HepG2 (cell line): Measurements from ENCODE around the gene DHRS4L2. TPM values are rescaled to one million over a fixed set of nuclear protein-coding genes. Genes with fewer than 3 reads are reported as not detected.

Source experiments
- KLF9 ChIP-seq: IDR thresholded peaks from 2 replicates; pipeline ENCODE4 v1.6.1; 2016; ENCODE audit warnings: low read depth
- MLXIP ChIP-seq: sonication (generic); formaldehyde crosslinking; IDR thresholded peaks from 2 replicates; pipeline ENCODE4 v1.9.0; 2021; ENCODE audit warnings: missing genetic modification reagents, borderline replicate concordance
- PLRG1 ChIP-seq: fragments of 450-650 bp; conservative IDR thresholded peaks from 2 replicates; pipeline ENCODE4 v1.6.1; 2016
- ZNF496 ChIP-seq: sonication (generic); formaldehyde crosslinking; IDR thresholded peaks from 2 replicates; pipeline ENCODE4 v1.8.1; 2023; ENCODE audit warnings: mild to moderate bottlenecking, moderate library complexity, missing genetic modification reagents; ENCODE audit not compliant: insufficient replicate concordance
- polyA plus RNA-seq, 8 experiments: library from polyadenylated mRNA; depleted of rRNA in 3 of 8; stranded (reverse) in 7 of 8; unstranded in 1 of 8; fragments of >200 nt; fragmentation: Illumina TruSeq in 4 of 8; extraction: Trizol in 4 of 8; gene quantifications; 2 replicates each; pipeline versions ENCODE4 v1.2.1 to v1.2.3, GENCODE V29; 2011 to 2016; ENCODE audit warnings: low read depth in 4 of 8, missing spikeins in 1 of 8, mixed read lengths in 1 of 8; ENCODE audit not compliant: insufficient read depth in 1 of 8
- total RNA-seq, 5 experiments: library from RNA; depleted of rRNA; stranded (reverse); fragments of >200 nt; fragmentation: Illumina TruSeq; extraction: Trizol; gene quantifications; 2 replicates each; pipeline ENCODE4 v1.2.3, GENCODE V29; 2016; ENCODE audit warnings: low read depth in 1 of 5
- TF ChIP-seq, protein P1 (sequence below): IDR thresholded peaks from 2 replicates; pipeline ENCODE4 v1.6.1; 2018; ENCODE audit warnings: missing genetic modification reagents
- TF ChIP-seq, protein P2 (sequence below): IDR thresholded peaks from 2 replicates; pipeline ENCODE4 v1.6.1; 2016; ENCODE audit warnings: missing biosample characterization, missing genetic modification reagents, low read depth
- TF ChIP-seq, protein P3 (sequence below): sonication (generic); formaldehyde crosslinking; IDR thresholded peaks from 2 replicates; pipeline ENCODE4 v1.5.0; 2020; ENCODE audit warnings: missing genetic modification reagents
- TF ChIP-seq, protein P4 (sequence below), 2 experiments: fragments of 450-650 bp in 1 of 2; sonication (generic) in 1 of 2; formaldehyde crosslinking in 1 of 2; IDR thresholded peaks; 2 replicates each; pipeline versions ENCODE4 v1.6.1 to v1.8.0; 2016 to 2022; ENCODE audit warnings: antibody characterized with exemption in 1 of 2, mild to moderate bottlenecking in 1 of 2, missing genetic modification reagents in 1 of 2

The DHRS4L2 gene
- total and polyA plus RNA-seq, 2 of the 13 experiments (the other 11 are each of a cell fraction or from before 2014, with no cell fraction given), result 24.7 to 38.2 TPM

DNA sequence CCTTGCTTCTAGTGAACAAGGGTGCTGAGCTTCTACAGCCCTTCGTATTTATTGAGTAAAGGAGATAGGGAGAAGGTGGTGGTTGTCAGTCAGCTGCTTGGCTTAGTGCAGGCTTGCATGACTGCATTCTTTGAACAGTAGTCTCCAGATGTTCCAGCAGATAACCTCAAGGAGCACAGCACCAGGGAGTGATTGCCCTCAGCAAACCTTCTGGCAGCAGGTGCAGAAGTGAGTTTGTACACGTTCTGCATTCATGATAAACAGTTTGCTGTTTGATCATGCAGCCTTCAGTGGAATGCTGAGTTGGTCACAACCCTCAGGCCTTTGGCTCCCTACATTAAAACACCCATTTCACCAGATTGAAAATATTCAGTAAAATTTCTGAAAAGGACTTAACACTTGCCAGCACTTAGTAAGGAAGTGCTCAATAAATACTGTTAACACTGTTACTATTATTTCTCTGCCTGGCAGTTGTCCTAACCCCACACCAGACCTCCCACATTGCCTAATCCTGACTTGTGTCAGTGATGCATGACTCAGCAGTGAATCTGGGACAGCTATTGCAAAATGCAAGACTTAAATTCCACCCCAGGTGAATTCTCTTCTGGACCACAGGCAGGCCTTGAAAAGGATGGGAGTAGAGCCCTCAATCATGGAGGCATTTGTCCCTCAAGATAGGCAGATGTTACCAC lies 44.1 kb downstream of the DHRS4L2 start (continued):
- TF ChIP-seq MLXIP, result no peak
- no peak for TF ChIP-seq KLF9 (CRISPR knock-in tag)
- TF ChIP-seq PLRG1, result no peak
- TF ChIP-seq, protein P1, sequence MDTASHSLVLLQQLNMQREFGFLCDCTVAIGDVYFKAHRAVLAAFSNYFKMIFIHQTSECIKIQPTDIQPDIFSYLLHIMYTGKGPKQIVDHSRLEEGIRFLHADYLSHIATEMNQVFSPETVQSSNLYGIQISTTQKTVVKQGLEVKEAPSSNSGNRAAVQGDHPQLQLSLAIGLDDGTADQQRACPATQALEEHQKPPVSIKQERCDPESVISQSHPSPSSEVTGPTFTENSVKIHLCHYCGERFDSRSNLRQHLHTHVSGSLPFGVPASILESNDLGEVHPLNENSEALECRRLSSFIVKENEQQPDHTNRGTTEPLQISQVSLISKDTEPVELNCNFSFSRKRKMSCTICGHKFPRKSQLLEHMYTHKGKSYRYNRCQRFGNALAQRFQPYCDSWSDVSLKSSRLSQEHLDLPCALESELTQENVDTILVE (CRISPR knock-in tag), result peak; percentile 52; the same call in 1 of the 2 replicates
- TF ChIP-seq, protein P2, sequence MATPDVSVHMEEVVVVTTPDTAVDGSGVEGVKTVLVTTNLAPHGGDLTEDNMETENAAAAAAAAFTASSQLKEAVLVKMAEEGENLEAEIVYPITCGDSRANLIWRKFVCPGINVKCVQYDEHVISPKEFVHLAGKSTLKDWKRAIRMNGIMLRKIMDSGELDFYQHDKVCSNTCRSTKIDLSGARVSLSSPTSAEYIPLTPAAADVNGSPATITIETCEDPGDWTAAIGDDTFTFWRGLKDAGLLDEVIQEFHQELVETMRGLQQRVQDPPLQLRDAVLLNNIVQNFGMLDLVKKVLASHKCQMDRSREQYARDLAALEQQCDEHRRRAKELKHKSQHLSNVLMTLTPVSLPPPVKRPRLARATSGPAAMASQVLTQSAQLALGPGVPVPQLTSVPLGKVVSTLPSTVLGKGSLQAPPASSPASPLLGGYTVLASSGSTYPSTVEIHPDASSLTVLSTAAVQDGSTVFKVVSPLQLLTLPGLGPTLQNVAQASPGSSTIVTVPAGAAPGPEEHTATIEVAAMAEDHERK (CRISPR knock-in tag), result no peak
- TF ChIP-seq, protein P3, sequence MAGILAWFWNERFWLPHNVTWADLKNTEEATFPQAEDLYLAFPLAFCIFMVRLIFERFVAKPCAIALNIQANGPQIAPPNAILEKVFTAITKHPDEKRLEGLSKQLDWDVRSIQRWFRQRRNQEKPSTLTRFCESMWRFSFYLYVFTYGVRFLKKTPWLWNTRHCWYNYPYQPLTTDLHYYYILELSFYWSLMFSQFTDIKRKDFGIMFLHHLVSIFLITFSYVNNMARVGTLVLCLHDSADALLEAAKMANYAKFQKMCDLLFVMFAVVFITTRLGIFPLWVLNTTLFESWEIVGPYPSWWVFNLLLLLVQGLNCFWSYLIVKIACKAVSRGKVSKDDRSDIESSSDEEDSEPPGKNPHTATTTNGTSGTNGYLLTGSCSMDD (CRISPR knock-in tag), result no peak
- TF ChIP-seq ZNF496 (CRISPR knock-in tag), result no peak
- TF ChIP-seq, protein P4, sequence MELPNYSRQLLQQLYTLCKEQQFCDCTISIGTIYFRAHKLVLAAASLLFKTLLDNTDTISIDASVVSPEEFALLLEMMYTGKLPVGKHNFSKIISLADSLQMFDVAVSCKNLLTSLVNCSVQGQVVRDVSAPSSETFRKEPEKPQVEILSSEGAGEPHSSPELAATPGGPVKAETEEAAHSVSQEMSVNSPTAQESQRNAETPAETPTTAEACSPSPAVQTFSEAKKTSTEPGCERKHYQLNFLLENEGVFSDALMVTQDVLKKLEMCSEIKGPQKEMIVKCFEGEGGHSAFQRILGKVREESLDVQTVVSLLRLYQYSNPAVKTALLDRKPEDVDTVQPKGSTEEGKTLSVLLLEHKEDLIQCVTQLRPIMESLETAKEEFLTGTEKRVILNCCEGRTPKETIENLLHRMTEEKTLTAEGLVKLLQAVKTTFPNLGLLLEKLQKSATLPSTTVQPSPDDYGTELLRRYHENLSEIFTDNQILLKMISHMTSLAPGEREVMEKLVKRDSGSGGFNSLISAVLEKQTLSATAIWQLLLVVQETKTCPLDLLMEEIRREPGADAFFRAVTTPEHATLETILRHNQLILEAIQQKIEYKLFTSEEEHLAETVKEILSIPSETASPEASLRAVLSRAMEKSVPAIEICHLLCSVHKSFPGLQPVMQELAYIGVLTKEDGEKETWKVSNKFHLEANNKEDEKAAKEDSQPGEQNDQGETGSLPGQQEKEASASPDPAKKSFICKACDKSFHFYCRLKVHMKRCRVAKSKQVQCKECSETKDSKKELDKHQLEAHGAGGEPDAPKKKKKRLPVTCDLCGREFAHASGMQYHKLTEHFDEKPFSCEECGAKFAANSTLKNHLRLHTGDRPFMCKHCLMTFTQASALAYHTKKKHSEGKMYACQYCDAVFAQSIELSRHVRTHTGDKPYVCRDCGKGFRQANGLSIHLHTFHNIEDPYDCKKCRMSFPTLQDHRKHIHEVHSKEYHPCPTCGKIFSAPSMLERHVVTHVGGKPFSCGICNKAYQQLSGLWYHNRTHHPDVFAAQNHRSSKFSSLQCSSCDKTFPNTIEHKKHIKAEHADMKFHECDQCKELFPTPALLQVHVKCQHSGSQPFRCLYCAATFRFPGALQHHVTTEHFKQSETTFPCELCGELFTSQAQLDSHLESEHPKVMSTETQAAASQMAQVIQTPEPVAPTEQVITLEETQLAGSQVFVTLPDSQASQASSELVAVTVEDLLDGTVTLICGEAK (IDR thresholded peaks at IDR 0.05), result no peak
- TF ChIP-seq, protein P4 (CRISPR knock-in tag; IDR thresholded peaks at IDR 0.05), result peak; percentile 26; the same call in 1 of the 2 replicates
